NB4 (cell line): ENCODE measurements around the gene GOPC.

Experiments
- MYC ChIP-seq: IDR thresholded peaks from 2 replicates; pipeline ENCODE4 v1.6.1; 2011; ENCODE audit warnings: low read depth, low read length
- TF ChIP-seq, protein P1 (sequence below): IDR thresholded peaks from one replicate; pipeline ENCODE4 v1.5.1; 2012; ENCODE audit warnings: low read depth, low read length
- TF ChIP-seq, protein P2 (sequence below): IDR thresholded peaks from 2 replicates; pipeline ENCODE4 v1.6.1; 2011; ENCODE audit warnings: low read depth, low read length

DNA sequence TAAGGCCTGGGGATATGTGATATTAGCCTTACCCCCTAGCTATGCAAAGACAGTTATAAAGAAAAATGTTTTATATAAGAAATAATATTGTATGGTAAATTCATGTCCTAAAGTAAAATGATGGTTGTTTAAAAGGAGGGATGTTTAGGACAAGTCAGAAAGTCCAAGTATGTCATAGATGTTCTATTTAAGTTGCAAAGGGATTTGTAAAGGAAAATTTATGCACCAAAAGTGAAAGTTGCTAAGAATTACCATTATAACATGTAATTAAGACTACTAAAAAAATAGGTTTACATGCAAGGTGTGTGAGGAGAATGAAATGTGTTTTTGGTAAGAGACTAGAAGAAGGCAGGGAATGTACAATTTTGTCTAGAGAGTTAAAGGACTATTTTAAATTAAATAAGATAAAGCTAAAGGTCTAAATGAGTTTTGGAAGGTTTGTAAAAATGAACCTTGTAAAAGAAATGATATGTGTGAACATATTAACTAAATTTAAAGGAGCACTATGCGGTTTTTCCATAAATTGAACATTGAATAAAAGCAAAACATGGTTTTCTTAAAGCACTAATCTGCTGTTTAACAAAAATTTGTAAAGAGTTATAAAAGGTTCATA is 22.7 kb upstream of the GOPC start:
- TF ChIP-seq, protein P1, sequence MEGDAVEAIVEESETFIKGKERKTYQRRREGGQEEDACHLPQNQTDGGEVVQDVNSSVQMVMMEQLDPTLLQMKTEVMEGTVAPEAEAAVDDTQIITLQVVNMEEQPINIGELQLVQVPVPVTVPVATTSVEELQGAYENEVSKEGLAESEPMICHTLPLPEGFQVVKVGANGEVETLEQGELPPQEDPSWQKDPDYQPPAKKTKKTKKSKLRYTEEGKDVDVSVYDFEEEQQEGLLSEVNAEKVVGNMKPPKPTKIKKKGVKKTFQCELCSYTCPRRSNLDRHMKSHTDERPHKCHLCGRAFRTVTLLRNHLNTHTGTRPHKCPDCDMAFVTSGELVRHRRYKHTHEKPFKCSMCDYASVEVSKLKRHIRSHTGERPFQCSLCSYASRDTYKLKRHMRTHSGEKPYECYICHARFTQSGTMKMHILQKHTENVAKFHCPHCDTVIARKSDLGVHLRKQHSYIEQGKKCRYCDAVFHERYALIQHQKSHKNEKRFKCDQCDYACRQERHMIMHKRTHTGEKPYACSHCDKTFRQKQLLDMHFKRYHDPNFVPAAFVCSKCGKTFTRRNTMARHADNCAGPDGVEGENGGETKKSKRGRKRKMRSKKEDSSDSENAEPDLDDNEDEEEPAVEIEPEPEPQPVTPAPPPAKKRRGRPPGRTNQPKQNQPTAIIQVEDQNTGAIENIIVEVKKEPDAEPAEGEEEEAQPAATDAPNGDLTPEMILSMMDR = no peak
- no peak for TF ChIP-seq MYC
- TF ChIP-seq, protein P2, sequence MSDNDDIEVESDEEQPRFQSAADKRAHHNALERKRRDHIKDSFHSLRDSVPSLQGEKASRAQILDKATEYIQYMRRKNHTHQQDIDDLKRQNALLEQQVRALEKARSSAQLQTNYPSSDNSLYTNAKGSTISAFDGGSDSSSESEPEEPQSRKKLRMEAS = no peak
